Breast epithelium (tissue), 4 donors: ENCODE data around the gene ANHX. TPM values are rescaled to one million over a fixed set of nuclear protein-coding genes. Genes with fewer than 3 reads are reported as not detected.

Experiments
- DNase-seq, 2 donors: peaks; one replicate each; pipeline ENCODE4 v3.0.0-alpha.2; 2019; ENCODE audit warnings: low spot score in 2 of 2
- H3K27ac ChIP-seq, 2 donors: fragments of 200-600 bp; sonication (generic) in 1 of 2; one replicate each; pipeline ENCODE4 v1.5.1; 2016 to 2019; ENCODE audit warnings: mild to moderate bottlenecking in 1 of 2
- H3K27me3 ChIP-seq, 2 donors: fragments of 200-600 bp; sonication (generic) in 1 of 2; one replicate each; pipeline versions ENCODE4 v1.5.1 to v1.6.0; 2017 to 2019; ENCODE audit warnings: control low read depth in 1 of 2, mild to moderate bottlenecking in 1 of 2
- H3K36me3 ChIP-seq: fragments of 200-600 bp; one replicate; pipeline ENCODE4 v1.5.1; 2019
- H3K4me1 ChIP-seq, 2 donors: fragments of 200-600 bp; sonication (generic); one replicate each; pipeline ENCODE4 v1.5.1; 2016 to 2019; ENCODE audit warnings: control low read depth in 1 of 2
- H3K4me3 ChIP-seq, 3 donors: fragments of 200-600 bp; sonication (generic); 1 replicate in 2 of 3; 2 replicates in 1 of 3; pipeline ENCODE4 v1.5.1; 2016 to 2019; ENCODE audit warnings: mild to moderate bottlenecking in 3 of 3, moderate library complexity in 2 of 3
- H3K9me3 ChIP-seq, 2 donors: fragments of 200-600 bp; sonication (generic) in 1 of 2; one replicate each; pipeline ENCODE4 v1.5.1; 2016 to 2019; ENCODE audit warnings: control low read depth in 1 of 2
- CTCF ChIP-seq, 3 donors: fragments of 450-650 bp; IDR thresholded peaks; one replicate each; pipeline ENCODE4 v1.5.1; 2016 to 2017; ENCODE audit warnings: antibody characterized with exemption in 3 of 3, mild to moderate bottlenecking in 3 of 3, moderate library complexity in 3 of 3
- POLR2A ChIP-seq: fragments of 450-650 bp; IDR thresholded peaks from one replicate; pipeline ENCODE4 v1.6.1; 2016; ENCODE audit warnings: antibody characterized with exemption, mild to moderate bottlenecking, moderate library complexity
- POLR2AphosphoS5 ChIP-seq, 3 donors: sonication (generic); formaldehyde crosslinking; IDR thresholded peaks; one replicate each; pipeline ENCODE4 v1.6.1; 2017; ENCODE audit warnings: antibody characterized with exemption in 3 of 3
- intact Hi-C: fragments of 100-400 bp; cut with DNase I; formaldehyde crosslinking; loops from one replicate; pipeline ENCODE4 v1.15.1; 2023; ENCODE audit warnings: low total_unique reads
- total RNA-seq, 3 donors: library from RNA; depleted of rRNA; stranded (reverse); fragments of >200 nt; gene quantifications; one replicate each; pipeline ENCODE4 v1.1.0, GENCODE V29; 2016

The ANHX gene
- total RNA-seq, 3 donors from 2014 or later = not detected

GRCh38 chr12:133236556-133236955 lies 879 bp upstream of the ANHX start:
- H3K4me1 ChIP-seq = no peaks in the 10 kb centered on the region
- no peaks in the 10 kb centered on the region for H3K36me3 ChIP-seq
- no peak for DNase-seq
- H3K4me3 ChIP-seq = no peak overlapping the region
- no peak overlapping the region for H3K27ac ChIP-seq
- H3K9me3 ChIP-seq = peaks cover 42 to 53% of the 10 kb centered on the region in 2 donors
- TF ChIP-seq POLR2A = no peak
- TF ChIP-seq POLR2AphosphoS5 (IDR thresholded peaks at IDR 0.05) = no peak
- TF ChIP-seq CTCF (IDR thresholded peaks at IDR 0.05) = no peak
- H3K27me3 ChIP-seq = peaks cover 0 to 10% of the 10 kb centered on the region in 2 donors
- intact Hi-C loops = no loop called here

- intact Hi-C loops = no loop called here
- H3K36me3 ChIP-seq = no peaks in the 10 kb centered on the region
- H3K27ac ChIP-seq = no peak overlapping the region
- TF ChIP-seq CTCF (IDR thresholded peaks at IDR 0.05) (no peak), POLR2AphosphoS5 (IDR thresholded peaks at IDR 0.05) (no peak), POLR2A (no peak)
- H3K4me3 ChIP-seq = no peak overlapping the region
- DNase-seq = no peak
- H3K27me3 ChIP-seq = peaks cover 0 to 10% of the 10 kb centered on the region in 2 donors
- H3K9me3 ChIP-seq = peaks cover 42 to 56% of the 10 kb centered on the region in 2 donors
- H3K4me1 ChIP-seq = no peaks in the 10 kb centered on the region
These were observed 467 bp upstream of the ANHX start for GRCh38 chr12:133236144-133236543.

- H3K27me3 ChIP-seq = peaks cover 0 to 10% of the 10 kb centered on the region in 2 donors
- no peak overlapping the region for H3K4me3 ChIP-seq
- no peaks in the 10 kb centered on the region for H3K36me3 ChIP-seq
- no peaks in the 10 kb centered on the region for H3K4me1 ChIP-seq
- no peak overlapping the region for H3K27ac ChIP-seq
- TF ChIP-seq CTCF (IDR thresholded peaks at IDR 0.05) = no peak
- H3K9me3 ChIP-seq = peaks cover 42 to 56% of the 10 kb centered on the region in 2 donors
- intact Hi-C loops = no loop called here
- DNase-seq = no peak
These were observed 706 bp downstream of the ANHX start for GRCh38 chr12:133234971-133235370.

- H3K36me3 ChIP-seq = no peaks in the 10 kb centered on the region
- intact Hi-C loops = no loop called here
- peaks cover 0 to 10% of the 10 kb centered on the region in 2 donors for H3K27me3 ChIP-seq
- no peak overlapping the region for H3K27ac ChIP-seq
- H3K4me3 ChIP-seq = no peak overlapping the region
- no peaks in the 10 kb centered on the region for H3K4me1 ChIP-seq
- H3K9me3 ChIP-seq = peaks cover 39 to 60% of the 10 kb centered on the region in 2 donors
- DNase-seq = no peak
- TF ChIP-seq POLR2AphosphoS5 (IDR thresholded peaks at IDR 0.05) (no peak), POLR2A (no peak), CTCF (IDR thresholded peaks at IDR 0.05) (no peak)
These were observed 1.6 kb downstream of the ANHX start for GRCh38 chr12:133233993-133234564.

GRCh38 chr12:133233006-133233405 lies 2.7 kb downstream of the ANHX start:
- H3K4me1 ChIP-seq = no peaks in the 10 kb centered on the region
- no peak for DNase-seq
- H3K9me3 ChIP-seq = peaks cover 41 to 59% of the 10 kb centered on the region in 2 donors
- H3K27ac ChIP-seq = no peak overlapping the region
- no peaks in the 10 kb centered on the region for H3K36me3 ChIP-seq
- H3K4me3 ChIP-seq = no peak overlapping the region
- peaks cover 0 to 10% of the 10 kb centered on the region in 2 donors for H3K27me3 ChIP-seq
- intact Hi-C loops = no loop called here
- TF ChIP-seq POLR2A (no peak), POLR2AphosphoS5 (IDR thresholded peaks at IDR 0.05) (no peak), CTCF (IDR thresholded peaks at IDR 0.05) (no peak)
